Measurements from ENCODE around the gene ADAMTS19.

ADAMTS19 gene

DNA sequence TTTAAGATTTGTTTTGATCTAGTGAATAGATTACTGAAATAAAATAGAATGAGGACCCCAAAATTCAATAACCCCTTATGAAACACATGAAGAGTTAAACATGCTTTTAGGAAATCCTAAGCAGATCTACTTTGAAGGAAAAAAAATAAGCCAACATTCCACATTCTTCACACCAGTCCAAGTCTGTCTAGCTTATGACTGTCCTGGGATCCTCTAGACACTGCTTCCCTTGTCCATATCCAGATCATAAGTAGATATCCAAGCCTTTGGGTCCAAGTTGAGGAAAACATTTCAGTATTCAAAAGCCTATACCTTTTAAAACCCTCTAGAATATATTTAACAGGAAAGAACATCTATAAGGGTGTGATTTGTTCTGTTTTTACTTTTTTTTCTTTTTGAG lies 228.9 kb downstream of the ADAMTS19 start:
- DNase-seq (ENCODE audit: low read depth) = no peak

DNA sequence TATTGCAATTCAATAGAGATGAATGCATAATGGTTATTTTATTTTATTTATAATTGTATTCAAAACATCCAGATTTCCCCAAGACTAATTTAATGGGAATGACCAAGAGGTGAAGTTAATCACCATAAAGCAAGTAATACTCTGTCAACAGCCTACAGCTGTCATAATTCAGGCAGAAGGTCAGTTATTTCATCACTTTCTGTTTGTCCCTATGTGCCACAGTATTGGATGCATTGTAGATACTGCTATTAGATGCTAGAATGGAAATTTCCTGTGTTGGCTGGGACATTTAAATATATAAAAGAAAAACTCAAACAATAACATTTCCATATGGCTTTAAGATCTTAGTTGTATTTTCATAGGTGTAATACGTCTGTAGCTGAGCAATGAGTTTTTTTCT lies 231.1 kb downstream of the ADAMTS19 start:
- DNase-seq (ENCODE audit: low read depth) = no peak

DNA sequence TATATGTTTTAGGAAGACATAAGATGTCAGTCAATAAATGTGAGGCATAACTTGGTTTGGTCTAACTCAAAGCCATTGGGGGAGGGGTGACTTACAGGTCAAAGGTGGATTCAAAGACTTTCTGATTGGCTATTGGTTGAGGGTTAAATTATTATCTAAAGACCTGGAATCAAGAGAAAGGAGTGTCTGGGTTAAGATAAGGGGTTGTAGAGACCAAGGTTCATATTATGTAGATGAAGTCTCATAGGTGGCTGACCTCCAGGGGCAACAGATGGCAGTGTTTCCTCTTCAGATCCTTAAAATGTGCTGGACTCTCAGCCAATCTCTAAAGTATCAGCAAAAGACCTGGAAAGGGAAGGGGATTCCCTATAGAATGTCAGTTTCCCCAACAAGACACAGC lies 236.5 kb downstream of the ADAMTS19 start:
- no peak for DNase-seq (ENCODE audit: low read depth)

DNA sequence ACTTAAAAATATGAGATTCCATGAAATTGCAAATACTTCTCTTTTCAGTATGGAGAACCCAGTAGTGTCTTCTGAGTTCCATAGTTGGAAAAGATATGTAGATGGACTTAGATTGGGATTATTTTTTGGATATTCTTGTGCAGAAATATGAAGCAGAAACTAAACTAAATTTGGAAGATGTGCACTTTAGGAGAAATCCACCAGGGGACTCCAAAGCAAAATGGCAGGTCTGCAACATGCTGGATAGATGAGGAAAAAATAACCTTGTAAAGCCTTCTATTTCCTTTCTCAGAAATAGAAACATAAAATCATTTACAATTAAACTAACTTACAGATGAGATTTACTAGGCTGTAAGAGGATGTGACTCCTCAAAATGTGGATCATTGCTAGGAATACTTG lies 238.6 kb downstream of the ADAMTS19 start:
- no peak for DNase-seq (ENCODE audit: low read depth)

DNA sequence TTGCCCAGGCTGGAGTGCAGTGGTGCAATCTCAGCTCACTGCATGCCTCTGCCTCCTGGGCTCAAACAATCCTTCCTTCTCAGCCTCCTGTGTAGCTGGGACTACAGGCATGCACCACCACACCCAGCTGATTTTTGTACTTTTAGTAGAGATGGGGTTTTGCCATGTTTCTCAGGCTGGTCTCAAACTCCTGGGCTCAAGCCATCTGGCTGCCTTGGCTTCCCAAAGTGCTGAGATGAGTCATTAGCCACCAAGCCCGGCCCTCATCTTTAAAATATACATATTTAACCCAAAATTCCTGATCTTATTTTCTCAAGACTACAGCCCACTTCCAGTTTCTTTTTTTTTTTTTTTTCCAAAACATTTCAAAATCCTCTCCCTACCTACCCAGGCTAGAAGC lies 256.1 kb downstream of the ADAMTS19 start:
- no peak for DNase-seq (ENCODE audit: low read depth)

DNA sequence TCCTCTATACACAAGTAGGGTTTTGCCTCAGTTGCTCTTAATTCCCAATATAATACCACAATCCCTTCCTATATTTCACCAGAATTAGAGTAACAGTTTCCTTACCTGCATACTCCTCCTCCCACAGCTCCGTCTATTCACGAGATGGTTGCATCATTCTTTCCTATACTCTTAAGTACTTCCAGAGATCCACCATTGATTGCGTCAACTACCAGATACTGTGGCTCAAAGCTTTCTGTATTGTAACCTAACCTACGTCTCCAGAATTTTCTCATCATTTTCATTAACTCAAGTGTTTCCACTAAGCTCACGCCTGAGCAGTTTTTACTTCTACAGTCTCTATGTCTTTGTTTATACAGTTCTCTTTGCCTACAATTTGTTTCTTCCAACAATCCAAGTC lies 256.6 kb downstream of the ADAMTS19 start:
- DNase-seq (ENCODE audit: low read depth) = no peak

DNA sequence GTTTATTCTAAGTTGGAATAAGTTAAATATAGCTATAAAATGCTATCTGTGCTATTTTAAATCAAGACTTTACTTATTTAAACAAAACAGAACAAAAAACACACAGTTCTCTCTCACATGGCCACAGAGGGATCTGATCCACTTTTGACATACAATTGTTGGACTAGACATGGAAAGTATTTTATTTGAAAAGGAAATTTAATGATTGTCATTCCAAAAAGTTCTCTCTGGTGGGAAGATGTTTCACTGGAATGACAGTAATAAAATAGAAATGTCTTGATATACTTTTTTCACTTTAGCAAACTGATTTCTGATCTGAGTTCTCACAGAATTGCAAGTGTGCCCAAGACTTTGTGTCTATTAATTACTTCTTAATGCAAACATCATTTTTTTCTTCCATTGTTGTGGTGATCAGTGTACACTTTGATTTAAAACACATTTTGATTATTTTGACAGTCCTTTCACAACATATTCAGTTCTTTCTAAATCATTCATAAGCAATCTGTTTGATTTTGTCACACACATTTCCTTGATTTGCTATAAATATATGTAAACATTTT lies 257.7 kb downstream of the ADAMTS19 start:
- no peak for DNase-seq (ENCODE audit: low read depth)

DNA sequence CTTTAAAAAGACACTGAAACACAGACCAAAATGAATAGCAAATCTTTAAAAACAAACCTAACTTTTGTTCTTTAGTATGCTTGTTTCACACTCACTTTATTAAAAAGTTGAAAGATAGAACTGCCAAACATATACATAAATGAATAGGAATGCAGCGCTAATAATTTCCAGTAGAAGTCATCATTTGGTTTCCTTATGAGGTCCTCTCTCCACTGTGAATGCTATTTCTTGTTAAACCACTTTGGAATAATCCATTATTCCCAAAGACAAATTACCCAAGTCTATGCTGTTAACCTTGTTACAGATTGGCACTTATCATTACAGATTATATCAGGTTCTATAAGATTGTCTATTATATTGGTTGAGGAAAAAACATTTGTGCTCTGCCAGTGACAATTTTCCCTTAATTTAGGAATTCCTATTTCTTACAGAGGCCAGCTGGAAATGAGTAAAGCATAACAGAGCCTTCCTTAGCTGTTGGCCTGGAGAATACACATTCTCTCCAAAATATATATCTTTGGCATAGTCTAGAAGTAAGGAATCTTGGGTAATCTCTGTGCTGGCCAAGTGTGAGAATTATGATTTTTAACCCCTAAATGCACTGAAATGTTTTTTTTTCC lies 258.5 kb downstream of the ADAMTS19 start:
- no peak for DNase-seq (ENCODE audit: low read depth)

DNA sequence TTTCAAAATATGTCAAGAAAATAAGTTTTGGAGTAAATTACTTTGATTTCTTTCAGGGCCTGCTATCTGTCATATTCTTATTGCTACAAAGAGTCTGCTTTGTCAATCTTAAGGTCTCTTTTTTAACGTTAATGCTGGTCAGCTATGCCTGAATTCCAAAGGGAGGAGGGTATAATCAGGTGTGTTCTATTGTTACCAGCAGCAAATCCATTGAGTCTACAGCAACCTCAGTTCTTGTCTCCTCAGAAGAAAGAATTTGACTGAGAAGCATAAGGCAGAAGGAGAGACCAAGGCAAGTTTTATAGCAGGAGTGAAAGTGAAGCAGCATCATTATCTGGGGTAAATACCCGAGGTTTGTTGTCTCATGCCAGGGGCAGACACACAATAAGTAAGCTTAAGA lies 264.1 kb downstream of the ADAMTS19 start:
- DNase-seq (ENCODE audit: low read depth) = no peak

DNA sequence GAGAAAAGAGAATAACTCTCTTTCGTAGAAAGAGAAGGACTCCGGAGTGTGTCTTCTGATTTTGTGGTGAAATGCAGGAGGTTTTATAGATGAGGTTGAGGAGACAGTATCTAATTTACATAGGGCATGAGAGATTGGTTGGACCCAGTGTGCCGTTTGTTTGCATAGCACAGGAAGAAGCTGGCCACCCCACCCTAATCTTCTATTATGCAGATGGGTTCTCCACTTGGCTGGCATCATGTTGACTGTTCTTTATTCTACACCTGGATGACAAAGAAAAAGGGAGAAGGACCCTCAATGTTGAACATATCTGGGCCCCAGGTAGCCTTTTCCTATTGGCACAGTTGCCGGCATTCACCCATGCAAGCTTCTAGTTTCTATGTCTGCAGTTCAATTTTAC lies 264.5 kb downstream of the ADAMTS19 start:
- no peak for DNase-seq (ENCODE audit: low read depth)

DNA sequence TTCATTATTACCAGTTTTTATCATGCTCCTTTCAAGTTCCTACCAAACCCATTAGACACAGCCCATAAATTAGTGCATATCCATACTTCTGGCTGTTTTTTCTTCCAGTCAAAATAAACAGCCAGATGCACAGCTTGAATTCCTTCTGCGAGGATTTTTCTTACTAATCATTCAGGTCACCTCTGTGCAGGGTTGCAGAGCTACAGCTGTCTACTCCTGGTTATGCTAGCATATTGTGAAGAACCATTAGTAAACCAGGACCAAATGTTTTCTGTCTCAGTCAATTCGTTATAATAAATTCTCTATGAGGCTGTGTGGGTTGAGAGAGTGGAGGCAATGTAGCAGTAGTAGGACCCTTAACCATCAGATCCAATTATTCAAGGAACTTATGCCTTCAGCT lies 279.7 kb downstream of the ADAMTS19 start:
- no peak for DNase-seq (ENCODE audit: low read depth)

DNA sequence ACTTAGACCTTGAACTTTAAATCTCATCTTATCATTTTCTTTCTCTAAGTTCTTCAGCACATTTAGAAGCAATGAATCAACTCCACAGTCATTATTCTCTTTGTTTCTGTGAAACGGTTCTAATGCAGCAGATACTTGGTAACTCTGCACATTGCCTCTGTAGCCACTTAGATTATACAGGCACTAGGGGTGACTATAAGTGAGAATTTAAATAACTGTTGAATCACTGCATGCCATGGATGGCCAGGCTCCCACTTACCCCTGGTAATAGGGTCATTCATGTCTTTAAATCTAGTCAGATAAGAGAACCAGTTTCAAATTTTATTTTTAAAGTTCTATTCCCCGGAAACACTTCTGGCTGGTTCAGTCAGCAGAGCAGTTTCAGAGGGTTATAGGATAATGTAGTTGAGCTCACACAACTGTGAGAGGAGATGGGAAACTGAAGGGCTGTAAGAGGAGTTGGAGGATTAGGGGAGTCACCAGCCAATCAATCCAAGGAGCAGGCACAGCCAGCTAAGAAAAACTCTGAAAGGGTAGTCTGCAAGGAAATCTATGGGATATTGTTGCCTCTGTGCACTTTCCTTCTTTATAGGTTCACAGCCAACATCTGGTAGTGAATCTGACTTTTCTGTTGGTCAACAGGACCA lies 283.6 kb downstream of the ADAMTS19 start:
- no peak for DNase-seq (ENCODE audit: low read depth)

DNA sequence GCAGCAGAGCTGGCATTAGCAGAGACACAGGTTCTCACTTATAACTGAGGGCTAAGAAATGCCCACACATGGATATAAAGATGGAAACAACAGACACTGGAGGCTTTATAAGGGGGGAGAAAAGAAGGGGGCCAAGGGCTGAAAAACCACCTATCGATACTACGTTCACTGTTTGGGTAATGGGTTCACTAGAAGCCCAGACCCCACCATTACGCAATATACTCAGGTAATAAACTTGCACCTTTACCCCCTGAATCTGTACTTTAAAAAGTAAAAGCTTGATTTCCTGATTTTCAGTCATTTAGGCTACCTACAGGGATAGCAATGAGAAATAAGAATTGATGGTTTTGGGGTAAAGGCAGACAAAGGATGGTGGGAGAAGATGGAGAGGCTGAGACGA lies 285.9 kb downstream of the ADAMTS19 start:
- DNase-seq (ENCODE audit: low read depth) = no peak

DNA sequence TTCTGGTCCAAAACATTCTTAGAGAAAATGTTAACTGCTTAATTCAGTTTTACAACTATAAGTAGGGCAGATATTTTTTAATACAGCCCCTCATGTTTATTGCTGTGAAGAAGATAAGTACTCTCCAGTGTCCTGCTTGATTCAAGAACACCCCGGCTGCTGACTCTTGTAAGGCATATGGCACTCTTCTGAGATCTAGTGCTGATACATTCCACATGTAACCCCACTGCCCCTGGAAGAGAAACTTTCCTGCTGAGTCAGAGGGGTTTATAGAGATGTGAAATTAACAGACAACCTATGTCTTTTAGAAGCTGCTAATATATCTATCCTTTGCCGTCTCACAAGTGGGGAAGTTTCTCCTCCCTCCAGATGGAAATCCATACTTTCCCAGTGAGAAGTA lies 286.8 kb downstream of the ADAMTS19 start:
- DNase-seq (ENCODE audit: low read depth) = no peak

DNA sequence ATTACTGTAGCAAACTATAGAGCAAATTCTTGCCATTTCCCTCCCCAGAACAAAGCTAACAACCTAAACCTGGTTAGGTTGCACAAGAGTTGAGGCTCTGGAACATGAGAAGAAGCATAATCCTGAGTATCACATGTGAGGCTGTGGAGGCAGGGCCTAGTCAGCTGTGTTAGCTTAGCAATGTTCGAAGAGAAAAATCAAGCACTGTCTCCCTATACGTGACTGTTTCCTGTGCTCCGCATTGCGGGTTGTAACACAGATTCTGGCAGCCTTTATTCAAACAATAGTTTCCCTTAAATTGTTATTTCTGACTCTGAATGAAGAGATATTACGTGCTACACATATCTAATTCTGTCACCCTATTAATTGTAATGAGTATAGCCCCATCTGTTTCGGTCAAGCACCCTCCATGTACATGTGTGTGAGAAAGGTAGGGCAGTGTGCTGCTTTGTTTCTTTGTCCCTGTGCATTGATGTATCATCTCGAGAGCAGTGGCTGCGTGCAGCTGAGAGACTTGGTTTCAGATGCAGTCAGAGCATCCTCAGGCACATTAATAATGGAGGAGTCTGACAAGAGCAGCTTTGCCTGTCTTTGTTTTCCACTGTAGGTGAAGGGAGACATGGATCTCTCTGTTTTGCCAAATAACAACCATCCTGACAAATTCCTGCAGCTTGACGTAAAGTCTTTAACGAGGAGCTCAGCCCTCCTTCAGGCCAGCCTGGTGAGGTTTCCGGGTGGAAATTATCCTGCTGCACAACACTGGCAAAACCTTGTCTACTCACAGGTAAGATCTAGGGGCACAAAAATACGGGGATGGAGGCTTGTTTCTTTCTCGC lies 287.7 kb downstream of the ADAMTS19 start, which contains the start of gene MINAR2:
MINAR2 (plus strand) TSS at position 523 of the 836 bp plus-strand sequence; CDS start at position 620, 97 bp downstream.
- no peak for DNase-seq (ENCODE audit: low read depth)

DNA sequence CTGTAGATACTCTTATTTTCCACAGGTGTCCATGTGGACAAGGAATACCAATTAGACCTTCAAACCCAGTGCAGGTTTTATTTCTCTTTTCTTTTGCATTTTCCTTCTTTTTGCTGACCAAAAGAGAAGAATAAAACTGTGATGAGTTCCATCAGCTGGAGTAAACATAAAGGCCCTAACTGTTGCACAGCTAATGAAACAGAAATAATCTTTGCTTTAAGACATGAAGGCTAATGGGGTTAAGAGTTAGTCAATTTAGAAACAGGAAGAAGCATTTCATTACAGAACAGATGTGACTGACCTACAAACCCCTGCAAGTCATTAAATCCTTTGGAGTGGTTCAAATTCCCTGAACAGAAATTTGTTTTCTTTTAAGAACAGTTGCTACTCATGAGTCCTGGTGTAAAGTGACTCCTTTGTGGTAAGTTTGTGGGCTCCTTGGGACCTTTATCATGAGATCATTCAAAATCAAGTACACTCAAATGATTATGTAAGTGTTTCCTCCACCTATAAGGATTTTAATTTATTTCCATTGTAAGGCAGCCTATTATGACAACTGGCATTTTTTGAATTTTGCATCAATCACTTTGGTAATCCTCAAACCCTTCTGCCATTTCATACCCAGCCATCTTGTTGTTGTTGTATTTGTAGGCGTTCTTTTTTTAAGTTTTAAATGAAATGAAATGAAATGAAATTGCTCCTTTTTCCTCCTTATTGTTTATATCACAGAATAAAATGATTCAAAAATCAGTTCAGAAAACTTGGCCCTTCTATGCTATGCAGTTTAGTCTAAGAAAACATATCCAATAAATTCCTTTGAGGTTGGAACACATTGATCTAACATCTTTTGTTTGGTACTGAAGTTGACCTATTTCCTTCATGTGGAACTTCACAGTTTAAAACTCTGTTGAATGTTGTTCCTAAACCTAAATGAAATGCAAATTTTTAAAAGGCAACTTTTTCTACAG lies 289.1 kb downstream of the ADAMTS19 start:
- DNase-seq (ENCODE audit: low read depth) = no peak

DNA sequence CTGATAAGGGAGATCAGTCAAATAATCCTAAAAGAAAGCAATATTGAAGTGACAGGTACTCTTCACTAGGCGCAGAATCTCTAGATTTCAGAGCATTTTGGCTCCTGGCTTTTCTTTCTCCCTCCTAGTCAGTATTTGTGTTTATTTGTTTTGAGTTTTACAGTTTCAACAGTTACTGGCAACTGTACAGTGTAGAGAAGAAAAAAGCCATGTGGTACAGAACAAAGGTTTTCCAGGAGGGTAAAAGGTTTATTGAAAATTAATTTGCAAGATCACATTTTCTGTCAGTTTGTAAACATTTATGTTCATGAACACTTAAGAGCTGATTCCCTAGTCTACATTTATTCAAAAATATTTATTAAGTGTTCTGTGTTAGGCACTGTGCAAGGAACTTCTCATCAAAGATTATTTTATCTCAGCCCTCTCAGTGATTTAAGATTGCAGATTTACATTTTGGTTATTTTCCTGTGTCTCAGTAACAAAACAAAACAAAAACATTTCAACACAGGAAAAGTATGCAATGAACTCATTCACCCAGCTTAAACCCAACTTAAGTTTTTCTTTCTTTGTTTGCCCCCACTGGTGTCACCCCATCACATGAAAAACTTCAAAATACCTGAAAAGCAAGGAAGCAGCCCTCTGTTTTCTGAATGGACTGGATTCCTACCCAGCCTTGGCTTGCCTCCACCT lies 300.7 kb downstream of the ADAMTS19 start:
- no peak for DNase-seq (ENCODE audit: low read depth)

DNA sequence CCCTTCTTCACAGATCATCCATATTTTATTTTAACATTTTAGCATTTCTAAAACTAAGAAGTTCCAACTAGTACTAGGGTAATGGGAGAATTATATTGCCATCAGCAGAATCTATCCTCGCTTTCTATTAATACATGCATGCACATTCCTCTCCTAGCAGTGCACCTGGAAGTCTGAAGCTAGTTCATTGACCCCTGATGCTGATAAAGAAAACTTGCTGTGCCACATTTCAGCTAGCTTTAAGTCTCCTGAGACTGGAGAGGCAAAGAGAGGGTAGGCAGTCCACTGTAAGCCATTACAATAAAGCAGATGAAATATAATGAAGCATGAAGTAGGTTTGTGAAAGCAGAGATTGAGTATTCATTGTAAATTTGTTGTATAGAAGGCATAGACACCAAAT lies 303.6 kb downstream of the ADAMTS19 start:
- no peak for DNase-seq (ENCODE audit: low read depth)

DNA sequence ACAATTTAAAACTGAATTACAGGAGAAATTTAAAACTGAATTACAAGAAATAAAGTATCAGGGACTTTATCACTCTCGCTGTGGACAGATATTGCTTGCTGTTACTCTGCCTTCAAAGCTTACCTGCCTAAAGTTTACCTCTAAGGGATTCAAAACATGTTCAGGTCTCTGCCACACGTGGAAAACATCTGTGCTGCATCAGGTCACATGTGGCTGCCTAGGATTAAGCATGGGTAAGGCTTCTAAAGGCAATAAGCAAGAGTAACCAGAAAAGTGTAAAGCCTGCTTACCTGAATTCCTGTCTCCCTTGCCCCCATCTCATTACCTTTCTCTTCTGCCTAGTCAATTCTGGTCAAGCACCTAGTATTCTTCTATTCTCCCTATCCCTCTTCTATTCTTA lies 306.7 kb downstream of the ADAMTS19 start:
- no peak for DNase-seq (ENCODE audit: low read depth)

DNA sequence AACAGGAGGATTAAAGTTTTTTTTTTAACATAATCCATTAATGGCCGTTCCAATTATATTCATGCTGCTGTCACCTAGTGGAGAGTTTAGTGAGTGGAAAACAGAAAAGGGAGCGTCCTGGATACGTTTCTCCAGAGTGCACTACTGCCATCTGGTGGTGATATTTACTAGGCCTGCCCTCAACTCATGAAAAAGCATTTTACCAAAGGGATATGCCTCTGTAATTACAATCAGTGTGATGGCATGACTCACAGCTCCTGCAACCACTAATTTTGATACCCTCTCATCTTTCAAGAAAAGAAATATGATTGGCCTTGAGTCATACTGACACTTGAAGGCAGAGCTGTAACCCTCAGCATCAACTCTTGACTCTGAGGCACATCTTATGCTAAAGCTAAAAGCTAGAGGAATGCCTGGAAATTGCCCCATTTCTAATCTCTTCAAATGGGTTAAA lies 307.9 kb downstream of the ADAMTS19 start:
- peak; percentile 7 for DNase-seq (ENCODE audit: low read depth)

DNA sequence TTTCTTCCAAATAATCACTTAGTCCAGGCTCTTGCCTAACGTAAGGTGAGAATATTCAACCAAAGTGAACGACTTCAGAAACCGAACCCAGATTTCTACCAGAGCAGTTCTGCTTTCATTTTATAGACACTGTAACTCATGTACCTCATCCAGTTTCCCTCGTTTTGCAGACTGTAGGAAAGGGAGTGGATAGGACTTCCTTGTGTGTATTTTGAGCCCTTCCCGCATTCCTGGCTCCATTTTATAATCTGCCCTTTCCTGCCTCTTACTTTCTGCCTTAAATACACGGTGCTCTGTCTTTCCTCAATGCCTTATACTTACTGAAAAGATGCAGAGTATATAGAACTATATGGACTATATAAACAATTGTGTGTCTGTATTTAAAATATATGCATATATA lies 308.6 kb downstream of the ADAMTS19 start:
- DNase-seq (ENCODE audit: low read depth) = no peak

Data from stimulated activated CD8-positive, alpha-beta memory T cell treated with anti-CD3 and anti-CD28 coated beads, Interleukin-7, amount 100 ng/mL, for 24 hours (primary cell).